ENCODE measurements around the gene LILRA6. TPM values are rescaled to one million over a fixed set of nuclear protein-coding genes. Genes with fewer than 3 reads are reported as not detected.

The LILRA6 gene
- total and polyA plus RNA-seq, 2 of the 13 experiments (the other 11 are each of a cell fraction or from before 2014, with no cell fraction given): not detected

GRCh38 chr19:54191011-54191810 is 51.4 kb downstream of the LILRA6 start, which contains the start of gene TSEN34 (continued):
- no peak for TF ChIP-seq SMC3 (IDR thresholded peaks at IDR 0.05; ENCODE audit: low read length)
- TF ChIP-seq RELA (CRISPR knock-in tag; IDR thresholded peaks at IDR 0.05): no peak
- TF ChIP-seq ZNF44 (CRISPR knock-in tag; IDR thresholded peaks at IDR 0.05): no peak
- TF ChIP-seq ZNF407 (CRISPR knock-in tag; IDR thresholded peaks at IDR 0.05; ENCODE audit: not compliant biosample characterization): no peak
- TF ChIP-seq CHCHD3 (CRISPR knock-in tag; IDR thresholded peaks at IDR 0.05): no peak
- TF ChIP-seq ZFY (CRISPR knock-in tag; IDR thresholded peaks at IDR 0.05): peak; percentile 87
- no peak for TF ChIP-seq ZNF709 (CRISPR knock-in tag; IDR thresholded peaks at IDR 0.05)
- TF ChIP-seq JUND (CRISPR knock-in tag; IDR thresholded peaks at IDR 0.05): no peak
- no peak for TF ChIP-seq CAMTA2 (CRISPR knock-in tag; IDR thresholded peaks at IDR 0.05; ENCODE audit: borderline replicate concordance)
- no peak for TF ChIP-seq ZNF362 (CRISPR knock-in tag; IDR thresholded peaks at IDR 0.05; ENCODE audit: borderline replicate concordance)
- TF ChIP-seq, protein P1, sequence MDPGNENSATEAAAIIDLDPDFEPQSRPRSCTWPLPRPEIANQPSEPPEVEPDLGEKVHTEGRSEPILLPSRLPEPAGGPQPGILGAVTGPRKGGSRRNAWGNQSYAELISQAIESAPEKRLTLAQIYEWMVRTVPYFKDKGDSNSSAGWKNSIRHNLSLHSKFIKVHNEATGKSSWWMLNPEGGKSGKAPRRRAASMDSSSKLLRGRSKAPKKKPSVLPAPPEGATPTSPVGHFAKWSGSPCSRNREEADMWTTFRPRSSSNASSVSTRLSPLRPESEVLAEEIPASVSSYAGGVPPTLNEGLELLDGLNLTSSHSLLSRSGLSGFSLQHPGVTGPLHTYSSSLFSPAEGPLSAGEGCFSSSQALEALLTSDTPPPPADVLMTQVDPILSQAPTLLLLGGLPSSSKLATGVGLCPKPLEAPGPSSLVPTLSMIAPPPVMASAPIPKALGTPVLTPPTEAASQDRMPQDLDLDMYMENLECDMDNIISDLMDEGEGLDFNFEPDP (CRISPR knock-in tag; conservative IDR thresholded peaks at IDR 0.05): 0 out of 2 replicates have a peak, but pooled peaks have one; percentile 77
- no peak for TF ChIP-seq DBP (CRISPR knock-in tag; IDR thresholded peaks at IDR 0.05; ENCODE audit: not compliant biosample characterization)
- no peak for TF ChIP-seq TOPORS (CRISPR knock-in tag; IDR thresholded peaks at IDR 0.05)
- TF ChIP-seq NPAS2 (CRISPR knock-in tag; IDR thresholded peaks at IDR 0.05; ENCODE audit: borderline replicate concordance): no peak

Measured in HepG2 (cell line).